COLO668 (cell line): Measurements from ENCODE around the gene OR10A3.

Experiments
- DNase-seq: peaks from one replicate; lab custom pipeline; 2025; ENCODE audit not compliant: unreplicated experiment; lab: John Stamatoyannopoulos, UW

Gene OR10A3

GRCh38 chr11:7892840-7893254, 48.7 kb downstream of the OR10A3 start:
- peak; percentile 3 for DNase-seq

- no peak for DNase-seq
Measured at GRCh38 chr11:7892059-7892699, 49.3 kb downstream of the OR10A3 start.

- no peak for DNase-seq
Measured at GRCh38 chr11:7890417-7891172, 50.9 kb downstream of the OR10A3 start.

GRCh38 chr11:7889985-7890384, 51.5 kb downstream of the OR10A3 start:
- DNase-seq, result no peak
